NCI-H146 treated with DMSO at 0.1 percent for 48 hours (cell line): ENCODE measurements around the gene TBC1D24.

Source experiments
- DNase-seq: peaks from one replicate; lab custom pipeline; 2025; ENCODE audit not compliant: unreplicated experiment; lab: John Stamatoyannopoulos, UW

Gene TBC1D24

DNA sequence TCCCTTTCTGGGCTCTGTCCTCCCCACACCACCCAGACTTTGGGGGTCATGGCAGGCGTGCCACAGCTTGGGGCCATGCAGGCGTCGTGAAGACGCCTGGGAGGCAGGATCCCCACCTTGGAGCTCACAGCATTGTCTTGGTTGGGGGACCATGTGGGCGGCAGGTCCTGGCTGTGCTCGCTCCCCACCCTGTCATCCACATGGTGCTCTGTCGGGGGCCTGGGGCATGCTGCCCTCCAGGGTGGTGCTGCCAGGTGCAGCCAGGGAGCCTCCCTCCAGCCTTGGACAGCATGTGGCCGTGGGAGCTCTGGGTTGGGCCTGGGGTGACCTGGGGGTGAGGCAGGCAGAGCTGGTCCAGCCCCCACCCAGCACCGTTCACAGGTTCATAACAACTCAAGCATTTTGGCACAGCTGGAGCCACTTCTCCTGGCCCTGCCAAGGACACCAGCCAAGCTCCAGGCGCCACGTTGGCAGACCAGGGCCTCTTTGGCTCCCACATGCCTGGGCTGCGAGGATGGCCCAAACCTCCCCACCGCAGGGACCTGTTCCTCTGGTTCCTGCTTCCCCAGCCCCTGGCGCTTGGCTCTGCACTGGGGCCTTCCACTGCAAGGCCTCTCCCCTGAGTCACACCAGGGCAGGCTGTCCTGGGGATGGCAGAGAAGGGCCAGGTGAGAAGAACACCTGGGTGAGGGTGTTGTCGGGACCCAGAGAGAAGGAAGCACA lies 23.8 kb downstream of the TBC1D24 start:
- DNase-seq, result no peak

DNA sequence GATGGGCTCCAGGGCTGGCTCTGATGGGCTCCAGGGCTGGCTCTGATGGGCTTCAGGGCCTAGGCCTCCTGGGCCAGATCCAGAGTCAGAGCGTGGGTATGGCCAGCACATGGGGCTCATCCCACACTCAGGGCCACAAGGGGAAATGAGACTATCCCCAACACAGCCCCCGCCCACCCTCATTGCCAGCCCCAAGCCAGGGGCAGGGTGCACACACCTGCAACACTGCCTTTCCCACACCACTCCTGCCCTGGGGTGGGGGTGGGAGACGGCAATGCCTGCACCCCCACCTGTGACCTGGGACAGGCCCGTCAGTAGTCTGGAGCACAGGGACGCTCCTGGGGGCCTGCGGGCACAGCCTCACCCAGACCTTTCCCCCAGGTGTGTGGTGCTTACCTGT lies 24.5 kb downstream of the TBC1D24 start:
- no peak for DNase-seq

DNA sequence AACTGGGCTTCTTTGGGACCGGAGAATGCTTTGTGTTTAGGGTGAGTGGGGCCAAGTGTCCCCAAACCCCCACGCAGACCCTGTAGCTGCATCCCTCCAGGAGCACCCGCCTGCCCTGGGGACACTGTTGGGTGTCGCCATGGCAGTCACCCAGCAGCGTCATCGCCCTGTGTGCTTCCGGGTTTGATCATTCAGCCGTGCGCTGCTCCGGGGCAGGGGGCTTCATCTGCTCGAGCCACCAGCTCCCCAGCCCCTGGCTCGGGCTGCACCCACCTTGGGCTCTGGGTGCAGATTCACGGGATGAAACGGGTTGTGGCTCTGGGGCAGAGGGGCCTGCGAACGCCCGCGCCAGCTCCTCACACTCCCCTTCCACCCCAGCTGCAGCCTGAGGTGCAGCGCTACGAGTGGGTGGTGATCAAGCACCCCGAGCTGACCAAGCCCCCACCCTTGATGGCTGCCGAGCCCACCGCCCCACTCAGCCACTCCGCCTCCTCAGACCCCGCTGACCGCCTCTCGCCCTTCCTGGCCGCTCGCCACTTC lies 25.0 kb downstream of the TBC1D24 start:
- DNase-seq, result no peak

DNA sequence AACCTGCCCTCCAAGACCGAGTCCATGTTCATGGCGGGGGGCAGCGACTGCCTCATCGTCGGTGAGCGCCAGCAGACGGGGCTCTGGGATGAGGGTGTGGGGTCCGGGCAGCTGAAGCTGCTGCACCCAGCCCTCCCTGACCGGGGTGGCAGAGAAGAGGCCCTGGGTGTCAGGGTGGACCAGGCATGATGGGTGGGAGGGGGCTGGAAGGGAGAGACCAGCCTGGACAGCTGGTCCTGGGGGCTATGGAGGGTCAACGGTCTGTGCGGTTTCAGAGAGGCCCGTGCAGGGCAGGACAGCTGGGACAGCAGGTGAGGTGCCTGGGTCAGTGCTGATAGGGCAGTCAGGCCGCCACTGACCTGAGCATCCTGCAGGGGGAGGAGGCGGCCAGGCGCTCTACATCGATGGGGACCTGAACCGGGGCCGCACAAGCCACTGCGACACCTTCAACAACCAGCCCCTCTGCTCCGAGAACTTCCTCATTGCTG lies 25.5 kb downstream of the TBC1D24 start:
- no peak for DNase-seq

DNA sequence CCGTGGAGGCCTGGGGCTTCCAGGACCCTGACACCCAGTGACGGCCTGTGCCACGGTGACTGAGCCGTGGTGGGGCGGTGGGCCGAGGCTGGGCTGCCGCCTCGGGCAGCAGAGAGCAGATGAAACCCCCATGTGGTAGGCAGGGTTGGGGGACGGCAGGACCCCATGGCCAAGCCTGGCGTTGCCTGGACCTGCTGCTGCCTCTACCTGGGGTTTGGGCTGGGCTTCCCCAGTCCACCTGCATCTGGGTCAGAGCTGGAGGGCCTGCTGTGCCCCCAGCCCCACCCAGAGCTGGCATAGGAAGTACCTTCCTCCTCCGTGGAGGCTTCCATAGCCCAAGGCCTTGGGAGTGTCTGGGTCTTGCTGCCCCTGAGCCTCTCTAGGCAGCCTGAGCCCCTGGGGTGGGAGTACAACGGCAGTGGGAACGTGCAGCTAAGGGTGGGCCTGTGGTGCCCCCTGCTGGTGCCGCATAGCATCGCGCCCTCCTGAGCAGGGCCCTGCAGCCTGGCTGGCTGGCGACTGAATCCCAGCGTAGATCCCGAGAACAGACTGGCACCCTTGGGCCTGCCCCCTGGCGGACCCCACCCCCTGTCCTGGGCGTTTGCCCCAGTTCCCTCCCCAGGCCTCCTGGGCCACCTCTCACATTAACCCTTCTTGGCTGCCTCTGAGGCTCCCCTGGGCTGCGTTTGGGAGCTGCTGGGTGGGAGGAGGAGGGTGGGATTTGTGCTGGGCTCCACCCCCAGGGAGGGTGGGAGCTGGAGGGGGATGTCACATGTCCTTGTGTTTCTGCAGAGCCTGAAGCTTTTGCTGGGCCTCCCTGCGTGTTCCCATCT lies 26.2 kb downstream of the TBC1D24 start:
- DNase-seq, result peak; percentile 48

DNA sequence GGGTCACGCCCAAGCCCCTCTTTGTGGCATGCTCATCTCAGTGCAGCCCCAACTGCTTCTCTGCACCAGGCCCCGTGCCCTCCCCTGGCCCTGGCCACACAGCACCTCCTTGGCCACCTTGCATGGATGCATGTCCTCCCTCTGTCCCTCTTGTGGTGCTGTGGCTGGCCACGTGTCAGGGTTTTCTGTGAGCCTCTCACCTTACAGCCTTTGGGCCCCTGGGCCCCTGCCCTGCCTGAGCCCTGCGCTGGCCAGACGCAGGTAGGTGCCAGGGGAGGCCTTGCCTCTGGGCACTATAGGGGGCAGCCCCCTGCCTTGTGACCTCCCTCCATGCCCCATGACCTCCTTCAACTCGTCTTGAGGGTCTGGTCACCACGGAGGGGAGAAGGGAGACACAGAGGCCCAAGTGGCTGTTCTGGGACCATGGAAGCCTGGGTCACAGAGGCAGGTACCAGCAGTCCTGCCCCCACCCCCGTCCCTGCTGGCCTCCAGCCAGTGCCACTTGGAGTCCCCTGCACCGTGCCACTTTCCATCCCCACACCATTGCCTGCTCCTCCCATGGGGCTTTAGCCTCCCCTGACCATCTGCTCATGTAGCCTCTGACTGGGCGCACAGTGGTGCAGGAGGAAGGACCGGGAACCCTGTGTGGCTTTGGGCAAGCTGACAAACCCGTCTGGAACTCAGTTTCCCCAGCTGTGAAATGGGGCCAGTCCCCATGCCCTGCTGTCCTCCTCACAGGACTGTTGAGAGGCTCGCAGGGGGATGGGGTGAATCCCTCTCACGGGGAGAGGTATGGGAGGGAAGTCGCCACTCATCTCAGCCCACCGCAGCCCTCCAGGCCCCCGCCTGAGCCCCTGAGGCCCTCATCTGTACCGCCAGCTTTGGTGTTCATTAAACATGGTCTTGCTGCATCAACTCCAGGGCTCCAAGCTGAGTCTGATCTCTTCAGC lies 27.3 kb downstream of the TBC1D24 start:
- DNase-seq, result no peak

DNA sequence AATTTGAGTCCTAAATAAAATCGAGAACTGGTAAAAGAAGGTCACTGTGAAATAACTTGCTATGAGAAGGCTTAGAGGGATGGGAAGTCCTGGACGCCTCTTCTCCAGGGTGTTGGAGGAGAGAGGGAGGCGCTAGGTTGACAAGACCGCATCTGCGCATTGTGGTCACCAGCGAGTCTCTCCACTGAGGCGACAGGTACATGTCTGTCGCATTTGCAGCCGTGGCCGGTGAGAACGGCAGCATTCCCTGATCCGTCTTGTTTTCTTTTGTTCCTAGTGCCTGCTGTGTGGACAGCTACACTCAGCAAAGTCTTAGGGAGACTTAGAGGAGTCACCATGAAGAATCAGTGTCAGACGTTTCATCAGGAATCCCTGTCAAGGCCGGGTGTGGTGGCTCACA lies 30.8 kb downstream of the TBC1D24 start:
- no peak for DNase-seq

DNA sequence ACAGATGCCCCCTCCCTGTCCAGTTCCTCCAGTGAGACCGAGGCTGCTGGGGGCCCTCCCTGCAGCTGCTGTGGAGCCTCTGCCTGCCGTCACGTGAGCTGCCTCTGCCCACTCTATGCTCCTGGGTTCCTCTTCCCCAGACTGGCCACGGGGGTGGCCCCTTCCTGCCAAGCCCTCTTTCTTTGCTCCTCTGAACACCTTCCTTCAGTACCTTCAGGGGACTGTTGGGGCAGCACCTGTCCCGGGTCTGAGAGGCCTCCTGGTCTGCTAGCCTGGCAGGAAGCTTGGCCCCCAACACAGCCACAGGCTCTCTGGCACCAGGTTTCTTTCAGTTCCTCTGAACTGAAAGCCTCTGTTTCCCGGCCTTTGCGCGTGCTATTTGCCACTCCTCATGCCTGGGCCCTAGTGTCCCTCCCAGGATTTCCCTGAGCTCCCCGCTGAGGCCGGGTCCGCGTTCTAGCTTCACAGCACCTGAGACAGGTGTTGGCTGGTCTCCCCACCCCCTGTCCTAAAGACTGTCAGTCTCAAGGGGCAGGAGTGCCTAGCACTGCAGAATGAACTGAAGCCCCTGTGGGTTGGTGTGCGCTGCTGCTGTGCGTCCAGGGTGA lies 32.2 kb downstream of the TBC1D24 start:
- DNase-seq, result no peak

DNA sequence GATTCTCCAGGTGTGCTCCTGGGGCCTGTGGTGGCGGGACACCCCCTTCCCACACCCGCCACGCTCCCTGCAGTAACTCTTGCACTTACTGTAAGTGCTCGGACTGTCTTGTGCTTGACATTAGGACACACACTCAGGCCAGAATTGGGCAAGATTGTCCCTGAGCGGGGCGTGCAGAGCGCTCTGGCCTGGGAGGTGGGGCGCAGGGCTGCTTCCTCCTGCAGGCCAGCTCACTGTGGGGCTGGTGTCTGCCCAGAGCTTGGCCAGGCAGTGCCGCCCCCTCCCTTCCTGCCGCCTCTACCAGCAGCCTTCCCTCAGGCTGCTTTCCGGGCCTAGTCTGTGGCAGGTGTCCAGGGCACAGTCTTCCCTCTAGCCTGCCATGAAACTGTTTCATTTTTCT lies 32.7 kb downstream of the TBC1D24 start:
- no peak for DNase-seq

DNA sequence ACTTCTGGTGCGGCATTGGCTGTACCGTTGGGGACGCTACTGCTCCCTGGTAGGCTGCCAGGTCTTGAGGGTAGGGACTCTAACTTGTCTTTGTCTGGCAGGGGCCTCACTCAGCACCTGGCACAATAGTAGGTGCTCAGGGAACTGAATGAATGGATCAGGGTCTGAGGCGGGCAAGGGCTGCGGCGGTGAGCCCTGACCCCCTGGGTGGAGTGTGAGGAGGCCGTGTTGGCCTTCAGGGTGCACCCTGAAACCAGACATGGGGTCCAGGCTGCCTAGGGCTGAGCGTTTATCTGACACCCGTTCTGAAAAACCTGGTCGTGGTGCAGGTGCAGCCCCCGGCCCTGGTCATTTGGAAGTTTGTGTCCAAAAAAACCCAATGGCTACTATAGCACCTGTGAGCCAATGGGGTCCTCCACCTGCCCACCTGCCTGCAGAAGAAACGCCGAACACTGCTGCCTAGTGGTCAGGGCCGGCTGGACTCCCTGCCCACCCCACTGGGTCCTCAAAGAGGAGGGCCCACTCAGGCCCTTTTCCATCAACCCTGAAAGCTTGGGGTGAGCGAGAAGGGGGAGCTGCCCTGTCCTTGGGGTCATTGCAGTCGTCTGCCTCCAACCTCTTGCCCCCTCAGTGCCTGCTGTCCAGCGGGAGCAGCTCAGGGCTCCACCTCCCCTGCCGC lies 33.9 kb downstream of the TBC1D24 start:
- DNase-seq, result no peak

DNA sequence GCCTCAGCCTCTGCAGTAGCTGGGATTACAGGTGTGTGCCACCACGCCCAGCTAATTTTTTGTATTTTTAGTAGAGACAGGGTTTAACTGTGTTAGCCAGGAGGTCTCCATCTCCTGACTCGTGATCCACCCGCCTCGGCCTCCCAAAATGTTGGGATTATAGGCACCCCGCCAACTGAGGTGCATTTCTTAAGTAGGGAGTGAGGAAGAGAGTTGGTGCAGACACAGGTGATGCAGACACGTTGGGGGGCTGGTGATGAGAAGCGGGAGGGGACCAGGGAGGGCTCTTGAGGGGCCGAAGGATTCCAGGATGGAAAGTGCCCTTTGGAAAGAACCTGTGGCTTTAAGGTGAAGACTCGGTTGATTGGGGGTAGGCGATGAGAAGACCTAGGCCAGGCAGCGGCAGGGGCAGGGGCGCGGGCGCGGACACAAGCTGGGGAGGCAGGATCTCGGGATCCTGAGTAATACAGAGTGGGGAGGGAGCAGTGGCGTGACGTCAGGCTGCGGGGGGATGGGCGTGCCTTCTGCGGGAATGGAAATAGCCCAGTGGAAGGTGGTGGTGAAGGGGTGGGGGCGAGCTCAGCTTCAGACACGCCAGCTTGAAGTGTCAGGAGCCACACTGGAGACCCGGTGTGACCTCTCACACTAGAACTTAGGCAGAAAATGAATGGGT lies 36.3 kb downstream of the TBC1D24 start:
- DNase-seq, result no peak

DNA sequence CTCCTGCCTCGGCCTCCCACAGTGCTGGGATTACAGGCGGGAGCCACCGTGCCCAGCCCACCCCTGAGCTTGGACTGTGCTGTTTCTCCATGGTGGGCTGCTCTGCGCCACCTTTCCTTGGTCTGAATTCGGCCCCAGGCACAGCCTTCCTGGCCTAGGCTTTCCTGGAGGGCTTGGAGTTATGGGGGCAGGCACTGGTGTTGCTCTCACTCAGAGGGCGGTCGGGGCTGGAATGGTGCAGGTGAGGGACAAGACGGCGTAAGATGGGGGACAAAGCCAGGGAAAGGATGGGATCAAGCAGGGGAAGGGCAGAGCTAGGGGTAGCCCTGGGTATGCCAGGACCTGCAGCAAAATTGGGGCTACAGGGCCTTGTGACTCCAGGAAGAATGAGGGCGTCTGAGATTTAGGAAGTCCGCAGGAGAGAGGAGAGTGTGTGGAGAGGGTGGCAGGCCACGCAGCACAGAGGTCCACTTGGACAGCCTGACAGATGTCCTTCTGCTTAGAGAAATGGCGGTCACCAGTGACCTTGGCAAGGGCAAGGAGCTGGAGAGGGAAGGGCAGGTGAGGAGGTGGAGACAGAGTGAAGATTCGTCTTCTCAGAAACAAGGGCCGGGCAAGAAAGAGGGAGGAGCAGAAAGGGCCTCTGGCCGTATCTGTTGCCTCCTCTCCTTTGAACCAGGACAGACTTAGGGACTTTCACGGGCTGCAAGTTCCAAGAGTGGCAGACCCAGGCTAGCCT lies 37.2 kb downstream of the TBC1D24 start:
- no peak for DNase-seq

DNA sequence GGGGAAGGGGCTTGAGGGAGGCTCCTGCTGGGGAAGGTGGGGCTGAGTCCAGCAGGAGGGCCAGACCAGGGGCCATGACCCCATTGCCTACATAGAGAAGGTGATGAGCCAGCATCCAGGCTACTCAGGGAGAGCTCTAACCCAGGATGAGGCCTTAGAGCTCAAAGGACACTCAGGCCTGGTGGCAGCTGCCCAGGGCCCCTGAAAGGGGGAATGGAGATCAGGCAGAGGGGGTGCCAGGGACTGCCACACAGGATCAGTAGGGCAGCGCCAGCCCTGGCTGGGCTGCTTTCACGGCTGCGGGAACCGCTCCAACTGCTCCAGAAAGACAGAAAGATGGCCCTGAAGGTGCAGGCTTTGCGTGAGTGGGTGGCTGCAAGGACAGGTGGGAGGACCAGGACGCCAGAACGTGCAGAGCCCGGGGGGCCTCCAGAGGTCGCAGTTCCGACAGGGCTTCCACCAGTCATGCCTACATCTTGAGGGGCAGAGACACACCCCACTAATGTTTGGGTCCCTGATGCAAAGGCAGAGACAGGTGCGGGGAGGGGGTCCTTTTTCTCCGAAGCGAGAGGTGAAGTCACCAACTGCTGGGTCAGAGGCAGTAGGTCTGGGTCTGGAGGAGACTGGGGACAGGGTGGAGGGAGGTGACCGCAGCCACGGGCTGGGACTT lies 37.9 kb downstream of the TBC1D24 start:
- DNase-seq, result peak; percentile 65

DNA sequence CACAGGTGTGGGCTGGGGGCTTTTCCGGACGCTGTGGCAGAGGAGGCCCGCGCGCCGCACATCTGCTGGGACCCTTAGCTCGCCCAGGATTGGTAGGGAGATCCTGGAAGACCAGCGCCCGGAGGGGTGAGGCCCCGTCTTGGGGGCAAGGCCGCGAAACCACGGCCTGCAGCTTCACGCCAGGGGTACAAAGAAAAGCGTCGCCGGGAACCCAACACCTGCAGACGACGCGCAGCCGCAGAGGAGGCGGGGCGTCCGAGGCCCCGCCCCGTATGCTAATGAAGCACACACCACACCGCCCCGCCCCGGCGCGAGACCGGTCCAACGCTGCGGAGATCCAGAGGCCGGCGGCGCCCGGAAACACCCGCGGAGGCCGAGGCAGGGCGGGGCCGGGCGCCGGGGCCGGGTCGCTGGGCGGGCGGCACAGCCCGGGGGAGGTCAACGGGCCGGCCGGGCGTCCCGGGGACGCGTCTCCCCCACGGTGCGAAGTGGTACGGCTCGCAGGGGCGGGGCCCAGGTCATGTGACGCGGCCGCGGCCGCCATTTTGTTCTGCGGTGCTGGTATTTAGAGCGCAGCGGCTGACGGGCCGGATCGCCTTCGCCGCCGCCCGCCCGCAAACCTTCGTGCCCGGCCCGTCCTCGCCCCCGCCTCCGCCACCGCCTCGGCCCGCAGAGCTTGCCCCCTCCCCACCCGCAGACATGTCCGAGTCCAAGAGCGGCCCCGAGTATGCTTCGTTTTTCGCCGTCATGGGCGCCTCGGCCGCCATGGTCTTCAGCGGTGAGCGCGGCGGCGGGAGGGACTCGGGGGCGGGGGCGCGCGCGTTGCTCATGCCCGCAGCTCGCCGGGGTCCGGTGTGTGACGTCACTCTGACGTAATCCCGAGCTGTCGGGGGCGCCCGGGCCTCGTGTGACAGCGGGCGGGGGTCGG lies 38.7 kb downstream of the TBC1D24 start, which contains the start of gene ATP6V0C:
TSS of gene ATP6V0C (plus strand) at position 548 of the 928 bp plus-strand sequence. CDS start at position 700, 152 bp downstream.
- peak; percentile 91 for DNase-seq

DNA sequence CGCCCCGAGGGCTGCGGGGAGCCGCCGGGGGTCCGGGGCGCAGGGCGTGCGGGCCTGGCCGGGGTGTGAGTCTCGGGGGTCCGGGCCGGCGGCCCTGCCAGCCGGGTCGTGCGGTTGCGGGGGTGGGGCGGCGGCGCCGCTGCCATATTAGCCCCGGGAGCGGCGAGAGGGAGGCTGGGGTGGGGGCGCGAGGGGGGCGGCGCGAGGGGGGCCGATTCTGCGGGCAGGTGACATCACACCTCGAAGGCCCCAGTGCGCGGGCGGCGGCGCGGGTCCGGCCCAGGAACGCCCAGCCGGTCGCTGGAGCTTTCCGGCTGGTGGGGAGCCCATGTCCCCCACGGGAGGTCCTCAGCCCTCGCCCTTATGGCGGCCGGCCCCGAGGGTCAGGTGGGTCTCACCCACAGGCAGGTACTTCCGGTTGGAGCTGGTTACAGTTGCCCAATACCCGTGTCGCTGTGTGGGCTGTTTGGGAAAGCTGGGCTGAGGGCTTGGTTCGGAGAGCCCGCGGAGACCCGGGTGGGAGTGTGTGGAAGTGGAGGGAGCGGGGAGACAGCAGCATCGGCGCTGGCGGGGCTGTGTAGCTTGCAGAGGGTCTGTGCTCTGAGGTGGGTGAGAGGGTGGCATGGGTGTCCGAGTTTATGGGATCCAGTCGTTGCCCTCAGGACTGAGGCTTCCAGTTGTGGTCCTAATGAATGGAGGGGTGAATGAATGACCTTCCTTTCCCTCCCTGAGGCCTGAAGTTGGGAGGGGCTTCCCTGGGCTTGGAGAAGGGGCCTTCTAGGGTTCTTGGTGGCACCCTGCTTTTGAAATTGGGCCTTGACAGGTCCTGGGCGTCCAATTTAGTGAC lies 39.6 kb downstream of the TBC1D24 start:
- no peak for DNase-seq
